HepG2 (cell line): ENCODE measurements around the gene RFXAP. TPM values are rescaled to one million over a fixed set of nuclear protein-coding genes. Genes with fewer than 3 reads are reported as not detected.

Source experiments
- ATAC-seq: fragments of 200-7000 bp; cut with Tn5 transposase; 3 replicates; pipeline ENCODE4 v1.9.1; 2020; ENCODE audit warnings: mild to moderate bottlenecking, moderate library complexity
- BruUV-seq: library from RNA; stranded (reverse); fragments of 400-500 nt; replicated peaks from 2 replicates; lab custom pipeline; 2021; lab: Mats Ljungman, UMichigan
- CTCF ChIA-PET: fragments of 300-600 bp; formaldehyde crosslinking; extraction: SDS; loops from one replicate; lab custom pipeline; 2021; ENCODE audit warnings: low total read pairs, inconsistent platforms, low intra/inter-chr PET ratio; lab: Yijun Ruan, JAX
- POLR2A ChIA-PET: fragments of 350-600 bp; sonication (Branson Sonifier 250); formaldehyde crosslinking; loops from one replicate; lab custom pipeline; 2020; ENCODE audit warnings: antibody characterized with exemption, inconsistent platforms; lab: Yijun Ruan, JAX
- DNase-seq: peaks from one replicate; pipeline ENCODE4 v3.0.0-alpha.2; 2015; ENCODE audit warnings: low spot score
- FAIRE-seq: peaks from 3 replicates; lab custom pipeline; 2011; peaks lifted over from hg19 to GRCh38; lab: Jason Lieb, UNC
- H2AFZ ChIP-seq: one replicate; pipeline ENCODE4 v1.6.1; 2011; ENCODE audit warnings: low read length, inconsistent platforms
- H3K27ac ChIP-seq: fragments of 300-600 bp; 3 replicates; pipeline ENCODE4 v1.8.0; 2011; ENCODE audit warnings: mixed run types, mild to moderate bottlenecking, mixed read lengths, low read length, inconsistent platforms; ENCODE audit not compliant: insufficient read depth; ENCODE audit errors: extremely low read length
- H3K27me3 ChIP-seq, 2 experiments: fragments of 200-600 bp in 1 of 2; 2 replicates in 1 of 2; 3 replicates in 1 of 2; pipeline versions ENCODE4 v1.6.0 to v1.8.0; 2011; ENCODE audit warnings: low read length in 2 of 2, mild to moderate bottlenecking in 2 of 2, moderate library complexity in 2 of 2, inconsistent platforms in 1 of 2; ENCODE audit not compliant: insufficient read depth in 2 of 2, control insufficient read depth in 1 of 2
- H3K36me3 ChIP-seq, 2 experiments: fragments of 200-600 bp in 1 of 2; replicated peaks in 1 of 2; 2 replicates in 1 of 2; 3 replicates in 1 of 2; pipeline versions ENCODE4 v1.5.1 to v1.8.0; 2011; ENCODE audit warnings: low read length in 2 of 2, inconsistent platforms in 1 of 2; ENCODE audit not compliant: insufficient read depth in 2 of 2, control insufficient read depth in 1 of 2
- H3K4me1 ChIP-seq: 2 replicates; pipeline ENCODE4 v1.5.1; 2012; ENCODE audit warnings: low read length, inconsistent platforms; ENCODE audit not compliant: insufficient read depth
- H3K4me2 ChIP-seq: 2 replicates; pipeline ENCODE4 v1.6.0; 2011; ENCODE audit warnings: low read depth, low read length, inconsistent platforms
- H3K4me3 ChIP-seq, 3 experiments: fragments of 200-600 bp in 1 of 3; sonication (generic), shearing (Covaris generic) in 1 of 3; replicated peaks in 1 of 3; 2 replicates each; pipeline ENCODE4 v1.5.1; 2011 to 2016; ENCODE audit warnings: low read length in 3 of 3, inconsistent platforms in 2 of 3, low read depth in 2 of 3, mild to moderate bottlenecking in 2 of 3, control low read depth in 1 of 3, mixed read lengths in 1 of 3; ENCODE audit not compliant: insufficient read depth in 1 of 3
- H3K79me2 ChIP-seq: one replicate; pipeline ENCODE4 v1.6.1; 2011; ENCODE audit warnings: low read length, inconsistent platforms; ENCODE audit not compliant: insufficient read depth
- H3K9ac ChIP-seq: 2 replicates; pipeline ENCODE4 v1.6.0; 2011; ENCODE audit warnings: mild to moderate bottlenecking, low read depth, low read length, inconsistent platforms; ENCODE audit not compliant: insufficient read depth
- H3K9me3 ChIP-seq: 2 replicates; pipeline ENCODE4 v1.5.1; 2012; ENCODE audit warnings: mild to moderate bottlenecking, low read length
- H4K20me1 ChIP-seq: 2 replicates; pipeline ENCODE4 v1.6.0; 2011; ENCODE audit warnings: inconsistent platforms, mild to moderate bottlenecking, low read length, moderate library complexity; ENCODE audit not compliant: insufficient read depth
- ATF7 ChIP-seq, 2 experiments: fragments of 450-650 bp in 1 of 2; sonication (generic) in 1 of 2; formaldehyde crosslinking in 1 of 2; IDR thresholded peaks; 2 replicates each; pipeline versions ENCODE4 v1.4.0 to v1.6.1; 2016 to 2020; ENCODE audit warnings: antibody characterized with exemption in 1 of 2, mild to moderate bottlenecking in 1 of 2, missing genetic modification reagents in 1 of 2
- CHCHD3 ChIP-seq: sonication (generic); formaldehyde crosslinking; IDR thresholded peaks from 2 replicates; pipeline ENCODE4 v1.8.0; 2022; ENCODE audit warnings: mild to moderate bottlenecking, missing genetic modification reagents, moderate library complexity
- CTCF ChIP-seq: sonication (generic); formaldehyde crosslinking; IDR thresholded peaks from 2 replicates; pipeline ENCODE4 v1.5.0; 2020; ENCODE audit warnings: mild to moderate bottlenecking, missing genetic modification reagents, moderate library complexity
- EHMT2 ChIP-seq: fragments of 200-600 bp; sonication (generic); IDR thresholded peaks from 2 replicates; pipeline ENCODE4 v1.7.0; 2017; ENCODE audit warnings: antibody characterized with exemption, low read depth, low read length, borderline replicate concordance
- RBM39 ChIP-seq: fragments of 200-400 bp; formaldehyde crosslinking; IDR thresholded peaks from one replicate; pipeline ENCODE4 v1.6.1; 2018; ENCODE audit warnings: antibody characterized with exemption, mild to moderate bottlenecking, low read depth, low read length; ENCODE audit not compliant: poor library complexity, severe bottlenecking
- SNAPC4 ChIP-seq: sonication (generic); formaldehyde crosslinking; IDR thresholded peaks from 2 replicates; pipeline ENCODE4 v1.4.0; 2020; ENCODE audit warnings: mild to moderate bottlenecking, missing genetic modification reagents
- STAG1 ChIP-seq: sonication (generic); formaldehyde crosslinking; IDR thresholded peaks from 2 replicates; pipeline ENCODE4 v1.4.0; 2020; ENCODE audit warnings: missing genetic modification reagents
- ZNF644 ChIP-seq: IDR thresholded peaks from 2 replicates; pipeline ENCODE4 v1.6.1; 2016; ENCODE audit warnings: low read depth
- WGBS: methylation state at CpG from one replicate; pipeline ENCODE4 v1.1.6; 2017; ENCODE audit warnings: low lambda C conversion rate; 5-methylcytosine and 5-hydroxymethylcytosine counted together
- in situ Hi-C: cut with HindIII; loops from 2 replicates; pipeline ENCODE4 v1.10.0; 2017; ENCODE audit warnings: low pct_unique_long_range_greater_than_20kb; ENCODE audit not compliant: extremely low pct_ligation_motif_present
- intact Hi-C: fragments of 100-400 bp; cut with micrococcal nuclease; formaldehyde crosslinking; loops from one replicate; pipeline ENCODE4 v1.10.0; 2022; ENCODE audit not compliant: unreplicated experiment
- polyA plus RNA-seq, 8 experiments: library from polyadenylated mRNA; depleted of rRNA in 3 of 8; stranded (reverse) in 7 of 8; unstranded in 1 of 8; fragments of >200 nt; fragmentation: Illumina TruSeq in 4 of 8; extraction: Trizol in 4 of 8; gene quantifications; 2 replicates each; pipeline versions ENCODE4 v1.2.1 to v1.2.3, GENCODE V29; 2011 to 2016; ENCODE audit warnings: low read depth in 4 of 8, missing spikeins in 1 of 8, mixed read lengths in 1 of 8; ENCODE audit not compliant: insufficient read depth in 1 of 8
- total RNA-seq, 5 experiments: library from RNA; depleted of rRNA; stranded (reverse); fragments of >200 nt; fragmentation: Illumina TruSeq; extraction: Trizol; gene quantifications; 2 replicates each; pipeline ENCODE4 v1.2.3, GENCODE V29; 2016; ENCODE audit warnings: low read depth in 1 of 5

Gene RFXAP
- total and polyA plus RNA-seq, 2 of the 13 experiments (the other 11 are each of a cell fraction or from before 2014, with no cell fraction given), result 1.8 to 7.9 TPM

GRCh38 chr13:36847606-36848005 is 28.6 kb downstream of the RFXAP start (continued):
- TF ChIP-seq SNAPC4 (CRISPR knock-in tag), result no peak
- TF ChIP-seq, all 625 proteins: peak for 0

GRCh38 chr13:36848199-36848982 is 29.4 kb downstream of the RFXAP start:
- H3K27me3 ChIP-seq, result no peaks in the 10 kb centered on the region
- no peak for DNase-seq
- BruUV-seq, result no TSS peak
- no peak overlapping the region for H3K4me3 ChIP-seq
- TF ChIP-seq STAG1 (CRISPR knock-in tag) (peak; percentile 43), CHCHD3 (CRISPR knock-in tag) (no peak), CTCF (CRISPR knock-in tag) (peak; percentile 55), ZNF644 (CRISPR knock-in tag) (0 out of 2 replicates have a peak, but pooled peaks have one; percentile 26), ATF7 (IDR thresholded peaks at IDR 0.05) (0 out of 2 replicates have a peak, but pooled peaks have one; percentile 23), ATF7 (CRISPR knock-in tag; IDR thresholded peaks at IDR 0.05) (no peak), EHMT2 (0 out of 2 replicates have a peak, but pooled peaks have one; percentile 40), RBM39 (no peak)
- no peak overlapping the region for H3K9ac ChIP-seq
- 91% methylated on average over 3 of the region's 6 CpGs for WGBS
- H3K9me3 ChIP-seq, result no peaks in the 10 kb centered on the region
- intact Hi-C loops (no loop called here), in situ Hi-C loops (no loop called here)
- H2AFZ ChIP-seq, result no peak overlapping the region
- no peak for FAIRE-seq
- H3K27ac ChIP-seq, result no peak overlapping the region
- peak; percentile 74 for ATAC-seq
- ChIA-PET POLR2A (interaction anchor here (0.7 kb wide), 1 partner anchor 152 kb away, joined by 3 read pairs; the partner anchor contains the start of gene EXOSC8), CTCF (no interaction called here)
- H3K36me3 ChIP-seq, result peaks cover 3 to 16% of the 10 kb centered on the region in 2 experiments
- no peaks in the 10 kb centered on the region for H3K79me2 ChIP-seq
- H3K4me2 ChIP-seq, result no peak overlapping the region
- H3K4me1 ChIP-seq, result no peaks in the 10 kb centered on the region
- H4K20me1 ChIP-seq, result no peaks in the 10 kb centered on the region
